K562 (cell line): ENCODE measurements around the gene SARS2. TPM values are rescaled to one million over a fixed set of nuclear protein-coding genes. Genes with fewer than 3 reads are reported as not detected.

Source experiments
- ATAC-seq: fragments of 200-7000 bp; cut with Tn5 transposase; 3 replicates; pipeline ENCODE4 v1.9.1; 2020; ENCODE audit warnings: moderate library complexity
- BruUV-seq: library from RNA; stranded (reverse); fragments of 400-500 nt; replicated peaks from 2 replicates; lab custom pipeline; 2021; lab: Mats Ljungman, UMichigan
- CTCF ChIA-PET: fragments of 300-600 bp; formaldehyde crosslinking; extraction: SDS; loops from one replicate; lab custom pipeline; 2021; ENCODE audit warnings: low intra/inter-chr PET ratio; lab: Yijun Ruan, JAX
- POLR2A ChIA-PET: fragments of 300-600, 350-650 bp; sonication (Branson Sonifier 250); formaldehyde crosslinking; extraction: SDS; loops from one replicate; lab custom pipeline; 2021; ENCODE audit warnings: antibody characterized with exemption, inconsistent platforms; lab: Yijun Ruan, JAX
- DNase-seq, 4 experiments: peaks; one replicate each; pipeline versions ENCODE4 v3.0.0 to v3.0.0-alpha.2; 2011 to 2018; ENCODE audit warnings: low spot score in 3 of 4, mixed read lengths in 3 of 4; ENCODE audit errors: extremely low read depth in 1 of 4
- FAIRE-seq: peaks from 2 replicates; lab custom pipeline; 2011; peaks lifted over from hg19 to GRCh38; lab: Jason Lieb, UNC
- H2AFZ ChIP-seq: 2 replicates; pipeline ENCODE4 v1.6.0; 2011; ENCODE audit warnings: low read depth, low read length, control low read depth, inconsistent platforms
- H3K27ac ChIP-seq: fragments of 200-600 bp; 3 replicates; pipeline ENCODE4 v1.8.0; 2011; ENCODE audit warnings: low read depth, mild to moderate bottlenecking, control low read depth, inconsistent platforms, low read length, moderate library complexity, mixed read lengths; ENCODE audit errors: extremely low read depth
- H3K27me3 ChIP-seq, 2 experiments: fragments of 300-600 bp in 1 of 2; 2 replicates in 1 of 2; 3 replicates in 1 of 2; pipeline versions ENCODE4 v1.6.0 to v1.8.0; 2011; ENCODE audit warnings: inconsistent platforms in 2 of 2, low read length in 2 of 2, mild to moderate bottlenecking in 1 of 2, mixed read lengths in 1 of 2, moderate library complexity in 1 of 2; ENCODE audit not compliant: control insufficient read depth in 2 of 2, insufficient read depth in 2 of 2
- H3K36me3 ChIP-seq: fragments of 300-600 bp; 3 replicates; pipeline ENCODE4 v1.8.0; 2011; ENCODE audit warnings: mild to moderate bottlenecking, low read length, inconsistent platforms; ENCODE audit not compliant: control insufficient read depth, insufficient read depth
- H3K4me1 ChIP-seq, 2 experiments: fragments of 200-600 bp in 1 of 2; replicated peaks in 1 of 2; 2 replicates in 1 of 2; 3 replicates in 1 of 2; pipeline versions ENCODE4 v1.5.1 to v1.8.0; 2011; ENCODE audit warnings: inconsistent platforms in 2 of 2, low read length in 2 of 2, mild to moderate bottlenecking in 1 of 2, mixed read lengths in 1 of 2, moderate library complexity in 1 of 2; ENCODE audit not compliant: control insufficient read depth in 2 of 2, insufficient read depth in 2 of 2
- H3K4me2 ChIP-seq: 2 replicates; pipeline ENCODE4 v1.6.1; 2011; ENCODE audit warnings: low read length, control low read depth, inconsistent platforms, mixed read lengths; ENCODE audit not compliant: insufficient read depth
- H3K4me3 ChIP-seq: fragments of 200-600 bp; sonication (generic), shearing (Covaris generic); 2 replicates; pipeline ENCODE4 v1.5.1; 2016; ENCODE audit warnings: control low read depth, inconsistent platforms
- H3K79me2 ChIP-seq: fragments of 200-600 bp; 3 replicates; pipeline ENCODE4 v1.8.0; 2011; ENCODE audit warnings: low read length, inconsistent platforms; ENCODE audit not compliant: control insufficient read depth, insufficient read depth
- H3K9ac ChIP-seq, 2 experiments: 2 replicates each; pipeline versions ENCODE4 v1.6.0 to v1.6.1; 2011; ENCODE audit warnings: low read depth in 2 of 2, low read length in 2 of 2, control low read depth in 1 of 2, inconsistent platforms in 1 of 2, mild to moderate bottlenecking in 1 of 2, mixed read lengths in 1 of 2; ENCODE audit not compliant: insufficient read depth in 1 of 2
- H3K9me1 ChIP-seq: one replicate; pipeline ENCODE4 v1.6.0; 2011; ENCODE audit warnings: inconsistent platforms, mild to moderate bottlenecking, low read length, moderate library complexity; ENCODE audit not compliant: control insufficient read depth, insufficient read depth
- H3K9me3 ChIP-seq: replicated peaks from 2 replicates; pipeline ENCODE4 v1.5.1; 2011; ENCODE audit warnings: low read depth, low read length, inconsistent platforms; ENCODE audit not compliant: control insufficient read depth, insufficient read depth
- H4K20me1 ChIP-seq: replicated peaks from 2 replicates; pipeline ENCODE4 v1.6.1; 2011; ENCODE audit warnings: low read length, inconsistent platforms, mixed read lengths; ENCODE audit not compliant: control insufficient read depth, insufficient read depth
- E2F1 ChIP-seq: sonication (generic); formaldehyde crosslinking; IDR thresholded peaks from 2 replicates; pipeline ENCODE4 v1.8.1; 2023; ENCODE audit warnings: mild to moderate bottlenecking, missing genetic modification reagents, moderate library complexity
- KLF10 ChIP-seq: fragments of 250-450 bp; sonication (Bioruptor Pico); IDR thresholded peaks from 2 replicates; pipeline ENCODE4 v1.6.1; 2021; ENCODE audit warnings: matching md5 sums
- NFRKB ChIP-seq: fragments of 450-650 bp; IDR thresholded peaks from 2 replicates; pipeline ENCODE4 v1.6.1; 2016; ENCODE audit warnings: low read depth
- RREB1 ChIP-seq: fragments of 250-450 bp; sonication (Bioruptor Pico); IDR thresholded peaks from 2 replicates; pipeline ENCODE4 v1.4.0; 2020
- ZNF76 ChIP-seq: fragments of 250-450 bp; sonication (Bioruptor Pico); IDR thresholded peaks from 2 replicates; pipeline ENCODE4 v1.4.0; 2020; ENCODE audit warnings: mild to moderate bottlenecking, moderate library complexity, borderline replicate concordance
- WGBS: fragments of 100-300 bp; shearing (Covaris generic); methylation state at CpG from one replicate; pipeline ENCODE4 v1.1.6; 2016; ENCODE audit warnings: low coverage, mixed read lengths; ENCODE audit not compliant: insufficient coverage; ENCODE audit errors: missing lambda C conversion rate; 5-methylcytosine and 5-hydroxymethylcytosine counted together
- in situ Hi-C: fragments of 300-500 bp; cut with MboI; formaldehyde crosslinking; loops from 4 replicates; pipeline ENCODE4 v1.15.0; 2018; ENCODE audit warnings: inconsistent platforms, mixed read lengths
- intact Hi-C: fragments of 100-400 bp; cut with micrococcal nuclease; formaldehyde crosslinking; loops from 2 replicates; pipeline ENCODE4 v1.14.2; 2022
- polyA plus RNA-seq, 8 experiments: library from polyadenylated mRNA; depleted of rRNA in 4 of 8; stranded (reverse) in 5 of 8; unstranded in 3 of 8; fragments of >200 nt; fragmentation: Nextera tagmentation in 2 of 8; fragmentation: Illumina TruSeq in 1 of 8; extraction: Ambion mirVana in 2 of 8; extraction: Trizol in 1 of 8; gene quantifications; 2 replicates each; pipeline versions ENCODE4 v1.2.1 to v1.2.3, GENCODE V29; 2011 to 2014; ENCODE audit warnings: inconsistent platforms in 1 of 8, missing spikeins in 1 of 8
- total RNA-seq, 7 experiments: library from RNA; depleted of rRNA in 6 of 7; stranded (reverse); fragments of >200 nt in 6 of 7; fragmentation: Illumina TruSeq in 2 of 7; extraction: Trizol in 2 of 7; gene quantifications; 2 replicates each; pipeline versions ENCODE4 v1.2.1 to v1.2.3, GENCODE V29; 2011 to 2021; ENCODE audit warnings: low replicate concordance in 1 of 7

The SARS2 gene
- total and polyA plus RNA-seq, 9 of the 15 experiments (the other 6 are each of a cell fraction or from before 2014, with no cell fraction given) = 3.1 to 59.1 (median 31.7) TPM

DNA sequence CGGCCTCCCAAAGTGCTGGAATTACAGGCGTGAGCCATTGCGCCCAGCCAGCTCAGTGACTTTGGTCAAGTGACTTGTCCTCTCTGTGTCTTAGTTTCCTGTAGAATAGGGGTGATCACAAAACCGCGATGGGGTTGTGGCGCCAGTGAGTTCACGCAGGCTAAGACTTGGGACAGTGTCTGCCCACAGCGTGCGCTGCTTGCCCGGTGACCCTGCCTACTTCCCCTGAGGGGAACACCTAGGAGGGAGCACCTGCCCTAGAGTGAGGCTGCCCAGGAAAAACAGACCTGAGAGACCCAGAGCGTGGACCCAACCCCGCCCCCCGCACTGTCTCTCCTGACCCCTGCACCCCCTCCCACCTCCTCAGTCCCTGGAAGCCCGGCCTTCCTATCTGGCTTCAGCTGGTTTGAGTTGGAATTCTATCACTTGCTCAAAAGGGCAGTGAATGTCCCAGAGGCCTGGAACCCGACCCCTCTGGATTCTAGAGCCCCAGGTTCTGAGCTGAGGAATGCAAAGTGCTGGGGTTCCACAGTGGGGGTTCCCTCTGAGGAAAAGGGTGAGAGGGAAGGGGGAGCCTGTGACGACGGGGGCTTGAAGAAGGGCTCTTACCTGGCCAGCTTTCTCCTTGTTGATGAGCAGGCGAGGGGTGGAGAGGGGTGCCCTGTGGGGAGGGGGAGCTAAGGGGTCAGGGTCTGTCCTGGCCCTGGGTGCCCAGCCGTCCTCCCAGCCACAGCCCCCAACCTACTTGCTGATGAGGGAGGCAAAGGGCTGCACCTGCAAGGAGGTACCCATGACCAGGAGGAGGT lies 50.3 kb downstream of the SARS2 start:
- 91% methylated on average over 12 of the region's 19 CpGs for WGBS
- BruUV-seq = no TSS peak
- Histone ChIP-seq H3K27me3 (no peaks in the 10 kb centered on the region), H3K9me3 (no peaks in the 10 kb centered on the region), H3K4me3 (no peak overlapping the region), H3K9ac (no peak overlapping the region), H3K36me3 (peaks cover 5% of the 10 kb centered on the region; the same call in 1 of the 3 replicates), H4K20me1 (no peaks in the 10 kb centered on the region), H3K27ac (no peak overlapping the region), H3K9me1 (no peaks in the 10 kb centered on the region), H2AFZ (no peak overlapping the region), H3K4me2 (no peak overlapping the region), H3K79me2 (no peaks in the 10 kb centered on the region), H3K4me1 (peaks cover 21 to 57% of the 10 kb centered on the region in 2 experiments; a peak in 4 of 5 replicates)
- ATAC-seq = no peak
- TF ChIP-seq ZNF76 (CRISPR knock-in tag) = no peak
- no peak for TF ChIP-seq NFRKB
- TF ChIP-seq RREB1 = no peak
- TF ChIP-seq KLF10 (CRISPR knock-in tag) = no peak
- no peak for TF ChIP-seq E2F1 (CRISPR knock-in tag)
- DNase-seq = no peak
- FAIRE-seq = no peak
- ChIA-PET POLR2A (no interaction called here), CTCF (no interaction called here)
- in situ Hi-C loops = no loop called here
- intact Hi-C loops = no loop called here
